HCT116 (cell line): ENCODE results near the gene METTL1. TPM values are rescaled to one million over a fixed set of nuclear protein-coding genes. Genes with fewer than 3 reads are reported as not detected.

Source experiments
- ATAC-seq: fragments of 200-7000 bp; cut with Tn5 transposase; 2 replicates; pipeline ENCODE4 v1.9.1; 2020; ENCODE audit warnings: mild to moderate bottlenecking, moderate library complexity
- BruUV-seq: library from RNA; stranded (reverse); fragments of 400-500 nt; replicated peaks from 2 replicates; lab custom pipeline; 2021; lab: Mats Ljungman, UMichigan
- CTCF ChIA-PET: fragments of 300-600 bp; sonication (Branson Sonifier 250); formaldehyde crosslinking; loops from one replicate; lab custom pipeline; 2021; ENCODE audit warnings: antibody characterized with exemption; lab: Charles Lee
- POLR2A ChIA-PET: fragments of 300-600, 350-600 bp; sonication (Branson Sonifier 250); formaldehyde crosslinking; loops from one replicate; lab custom pipeline; 2021; ENCODE audit warnings: antibody characterized with exemption; lab: Charles Lee
- RAD21 ChIA-PET, 2 experiments: fragments of 300-600 bp; sonication (Branson Sonifier 250); formaldehyde crosslinking; loops; one replicate each; lab custom pipeline; 2023; ENCODE audit warnings: low total read pairs in 2 of 2; ENCODE audit not compliant: uncharacterized antibody in 2 of 2, unreplicated experiment in 2 of 2, low non-redundant PET in 1 of 2; lab: Charles Lee
- DNase-seq: peaks from one replicate; pipeline ENCODE4 v3.0.0-alpha.2; 2010; ENCODE audit warnings: low read depth, low spot score
- H2AFZ ChIP-seq: fragments of 200-600 bp; shearing (Covaris generic), sonication (generic); 2 replicates; pipeline ENCODE4 v1.6.1; 2017; ENCODE audit warnings: low read depth, mixed run types, mixed read lengths, antibody characterized with exemption, low read length; ENCODE audit not compliant: poor library complexity, severe bottlenecking
- H3K27ac ChIP-seq: 2 replicates; pipeline ENCODE4 v1.5.1; 2012; ENCODE audit warnings: low read depth, low read length
- H3K27me3 ChIP-seq: fragments of 200-600 bp; sonication (generic); 2 replicates; pipeline ENCODE4 v1.6.1; 2016; ENCODE audit warnings: mixed run types, low read length, mixed read lengths; ENCODE audit not compliant: insufficient read depth
- H3K36me3 ChIP-seq, 2 experiments: fragments of 200-500 bp in 1 of 2; fragments of 200-600 bp in 1 of 2; sonication (Bioruptor generic) in 1 of 2; sonication (generic) in 1 of 2; 2 replicates each; pipeline versions ENCODE4 v1.5.1 to v1.6.1; 2014 to 2016; ENCODE audit warnings: low read length in 2 of 2, inconsistent platforms in 1 of 2, mixed read lengths in 1 of 2, mixed run types in 1 of 2; ENCODE audit not compliant: insufficient read depth in 2 of 2, control insufficient read depth in 1 of 2
- H3K4me1 ChIP-seq, 2 experiments: fragments of 200-600 bp in 1 of 2; sonication (generic) in 1 of 2; 2 replicates each; pipeline versions ENCODE4 v1.5.1 to v1.6.1; 2012 to 2017; ENCODE audit warnings: low read length in 2 of 2, inconsistent platforms in 1 of 2, mild to moderate bottlenecking in 1 of 2, mixed read lengths in 1 of 2, mixed run types in 1 of 2, moderate library complexity in 1 of 2; ENCODE audit not compliant: insufficient read depth in 2 of 2, control insufficient read depth in 1 of 2
- H3K4me2 ChIP-seq: fragments of 200-600 bp; sonication (generic); 2 replicates; pipeline ENCODE4 v1.6.1; 2017; ENCODE audit warnings: mixed run types, low read length, mixed read lengths
- H3K4me3 ChIP-seq, 2 experiments: fragments of 200-600 bp in 1 of 2; sonication (generic) in 1 of 2; replicated peaks in 1 of 2; 2 replicates each; pipeline ENCODE4 v1.5.1; 2011 to 2016; ENCODE audit warnings: low read length in 2 of 2, control low read depth in 1 of 2, low read depth in 1 of 2, mild to moderate bottlenecking in 1 of 2, mixed read lengths in 1 of 2, mixed run types in 1 of 2
- H3K79me2 ChIP-seq: fragments of 200-600 bp; sonication (generic); 2 replicates; pipeline ENCODE4 v1.6.1; 2017; ENCODE audit warnings: mild to moderate bottlenecking, mixed run types, low read length, moderate library complexity, mixed read lengths; ENCODE audit not compliant: insufficient read depth
- H3K9ac ChIP-seq: fragments of 200-600 bp; sonication (generic); 2 replicates; pipeline ENCODE4 v1.6.1; 2016; ENCODE audit warnings: low read length, mixed read lengths
- H3K9me2 ChIP-seq: fragments of 200-600 bp; sonication (generic), shearing (Covaris generic); 2 replicates; pipeline ENCODE4 v1.6.1; 2017; ENCODE audit warnings: mixed run types, mild to moderate bottlenecking, moderate library complexity; ENCODE audit not compliant: insufficient read depth
- H3K9me3 ChIP-seq, 2 experiments: fragments of 200-500 bp in 1 of 2; fragments of 200-600 bp in 1 of 2; sonication (Bioruptor generic) in 1 of 2; sonication (generic) in 1 of 2; 2 replicates each; pipeline ENCODE4 v1.6.1; 2014 to 2017; ENCODE audit warnings: low read length in 2 of 2, mixed read lengths in 2 of 2, inconsistent platforms in 1 of 2, low read depth in 1 of 2, mild to moderate bottlenecking in 1 of 2, mixed run types in 1 of 2, moderate library complexity in 1 of 2; ENCODE audit not compliant: control insufficient read depth in 1 of 2, insufficient read depth in 1 of 2
- H4K20me1 ChIP-seq: fragments of 200-600 bp; sonication (generic), shearing (Covaris generic); 2 replicates; pipeline ENCODE4 v1.6.1; 2017; ENCODE audit warnings: mixed run types, mild to moderate bottlenecking, moderate library complexity; ENCODE audit not compliant: insufficient read depth
- CTCF ChIP-seq, 3 experiments: fragments of 200-600 bp in 1 of 3; sonication (generic) in 1 of 3; IDR thresholded peaks in 2 of 3; conservative IDR thresholded peaks in 1 of 3; 2 replicates each; pipeline ENCODE4 v1.5.1; 2012 to 2017; ENCODE audit warnings: low read depth in 2 of 3, low read length in 2 of 3, antibody characterized with exemption in 1 of 3, borderline replicate concordance in 1 of 3, control low read depth in 1 of 3, mild to moderate bottlenecking in 1 of 3, mixed read lengths in 1 of 3, mixed run types in 1 of 3, moderate library complexity in 1 of 3; ENCODE audit not compliant: insufficient read depth in 1 of 3
- POLR2A ChIP-seq: IDR thresholded peaks from 2 replicates; pipeline ENCODE4 v1.7.0; 2011; ENCODE audit warnings: borderline replicate concordance; ENCODE audit not compliant: insufficient read depth, insufficient read length; ENCODE audit errors: extremely low read depth
- RAD21 ChIP-seq: IDR thresholded peaks from 2 replicates; pipeline ENCODE4 v1.6.1; 2012; ENCODE audit warnings: low read depth, mild to moderate bottlenecking
- SIN3A ChIP-seq: IDR thresholded peaks from 2 replicates; pipeline ENCODE4 v1.6.1; 2012; ENCODE audit warnings: low read depth
- SP1 ChIP-seq: IDR thresholded peaks from 2 replicates; pipeline ENCODE4 v1.6.1; 2012; ENCODE audit warnings: low read depth
- SRF ChIP-seq: IDR thresholded peaks from 2 replicates; pipeline ENCODE4 v1.6.1; 2012; ENCODE audit warnings: low read depth
- ZBTB33 ChIP-seq: IDR thresholded peaks from 2 replicates; pipeline ENCODE4 v1.6.1; 2011; ENCODE audit warnings: mild to moderate bottlenecking, low read length, moderate library complexity; ENCODE audit not compliant: insufficient replicate concordance; ENCODE audit errors: extremely low read depth
- intact Hi-C: fragments of 100-400 bp; cut with micrococcal nuclease; formaldehyde crosslinking; loops from 2 replicates; pipeline ENCODE4 v1.10.0; 2022
- total RNA-seq: library from RNA; stranded (reverse); gene quantifications from one replicate; pipeline ENCODE4 v1.2.1, GENCODE V29; 2021; ENCODE audit not compliant: unreplicated experiment
- TF ChIP-seq, protein P1 (sequence below): IDR thresholded peaks from 2 replicates; pipeline ENCODE4 v1.6.1; 2012; ENCODE audit warnings: low read depth
- TF ChIP-seq, protein P2 (sequence below): IDR thresholded peaks from 2 replicates; pipeline ENCODE4 v1.6.1; 2012

METTL1 gene
- total RNA-seq, 1 experiment from 2014 or later: 56.6 TPM

GRCh38 chr12:57725851-57726150 is 46.1 kb downstream of the METTL1 start:
- H3K4me3 ChIP-seq: peak overlapping the region; percentile 85 to 89
- ChIA-PET POLR2A (interaction anchor here (0.7 to 1.2 kb wide), 6 partner anchors 16 to 659 kb away, joined by 3 to 7 read pairs (median 4); partner anchors contain the start of genes OS9 and TSPAN31), CTCF (interaction anchor here (0.6 to 3.1 kb wide), 12 partner anchors 16 to 270 kb away, joined by 3 to 15 read pairs (median 4); partner anchors contain the start of genes EEF1AKMT3, INHBE, METTL1 and OS9), RAD21 (no interaction called here)
- intact Hi-C loops: loop anchor here (2.0 kb wide), 1 partner anchor 17 kb away; no protein-coding TSS in a partner anchor
- H2AFZ ChIP-seq: no peak overlapping the region
- BruUV-seq: no TSS peak
- H3K9me2 ChIP-seq: no peaks in the 10 kb centered on the region
- H3K9me3 ChIP-seq: no peaks in the 10 kb centered on the region
- H3K36me3 ChIP-seq: peaks cover 4 to 6% of the 10 kb centered on the region in 2 experiments; a peak in 2 of 4 replicates
- H4K20me1 ChIP-seq: no peaks in the 10 kb centered on the region
- peaks cover 7 to 18% of the 10 kb centered on the region in 2 experiments; a peak in 3 of 4 replicates for H3K4me1 ChIP-seq
- H3K4me2 ChIP-seq: peak overlapping the region; percentile 99
- H3K79me2 ChIP-seq: no peaks in the 10 kb centered on the region
- H3K9ac ChIP-seq: peak overlapping the region; percentile 89
- H3K27me3 ChIP-seq: no peaks in the 10 kb centered on the region
- TF ChIP-seq RAD21 (no peak), POLR2A (no peak), CTCF (IDR thresholded peaks at IDR 0.05 in 2 of 3, conservative IDR thresholded peaks at IDR 0.05 in 1 of 3; ENCODE audit: borderline replicate concordance in 1 of 3, insufficient read depth in 1 of 3, low read depth in 2 of 3, low read length in 2 of 3) (no peak)
- ATAC-seq: peak; percentile 32
- no peak for DNase-seq
- peak overlapping the region; percentile 92 for H3K27ac ChIP-seq

DNA sequence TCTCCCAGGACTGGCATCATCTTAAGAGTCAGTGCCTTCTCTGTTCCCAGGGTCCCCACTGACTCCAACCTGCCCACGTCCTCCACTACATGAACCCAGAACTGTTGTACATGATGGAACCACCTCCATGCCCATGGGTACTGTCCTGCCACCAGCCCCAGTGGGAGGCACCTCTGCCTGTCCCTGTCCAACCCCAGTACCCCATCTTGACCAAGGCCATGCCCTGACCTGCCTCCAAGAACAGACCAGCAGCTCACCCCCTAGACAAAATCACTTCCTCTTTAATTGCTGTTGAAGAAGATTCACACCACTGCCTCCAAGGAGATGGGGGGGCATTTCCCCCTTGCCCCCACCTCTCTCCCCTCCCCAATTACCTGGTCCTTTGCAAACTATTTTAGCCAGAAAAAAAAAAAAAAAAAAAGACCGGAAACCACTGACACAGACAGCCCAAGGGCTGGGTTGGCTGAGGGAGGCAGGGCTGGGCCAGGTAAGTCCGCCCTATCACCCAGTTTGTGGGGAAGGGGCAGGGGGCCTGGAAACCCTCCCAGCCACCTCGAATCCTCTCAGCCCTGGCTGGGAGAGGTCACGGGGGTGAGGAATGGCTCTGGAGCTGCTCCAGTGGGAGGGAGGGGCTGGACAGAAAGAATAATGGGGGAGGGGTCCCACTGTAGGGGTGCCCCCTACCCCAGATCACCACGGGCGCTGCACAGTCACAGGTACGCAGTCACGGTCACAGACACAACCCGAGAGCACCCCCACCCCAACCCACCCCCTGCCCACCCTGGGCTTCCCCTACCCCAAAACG is 46.8 kb downstream of the METTL1 start:
- Histone ChIP-seq H3K4me1 (peaks cover 7 to 18% of the 10 kb centered on the region in 2 experiments; a peak in 3 of 4 replicates), H3K27me3 (no peaks in the 10 kb centered on the region), H3K27ac (no peak overlapping the region), H3K9me2 (no peaks in the 10 kb centered on the region), H4K20me1 (no peaks in the 10 kb centered on the region), H3K4me2 (no peak overlapping the region), H2AFZ (no peak overlapping the region), H3K9me3 (no peaks in the 10 kb centered on the region), H3K4me3 (no peak overlapping the region), H3K36me3 (peaks cover 4% of the 10 kb centered on the region in 2 experiments; a peak in 1 of 4 replicates), H3K79me2 (no peaks in the 10 kb centered on the region), H3K9ac (no peak overlapping the region)
- ChIA-PET CTCF (interaction anchor here (1.0 to 3.1 kb wide), 10 partner anchors 15 to 270 kb away, joined by 3 to 15 read pairs (median 5); partner anchors contain the start of genes EEF1AKMT3, INHBE, METTL1 and OS9), POLR2A (interaction anchor here (0.7 to 1.2 kb wide), 3 partner anchors 19 to 660 kb away, joined by 3 to 7 read pairs (median 3); partner anchors contain the start of gene TSPAN31), RAD21 (no interaction called here)
- BruUV-seq: TSS peak; percentile 26
- intact Hi-C loops: no loop called here
- DNase-seq: no peak
- ATAC-seq: no peak
- TF ChIP-seq SRF (no peak), SIN3A (no peak), RAD21 (no peak), ZBTB33 (no peak), SP1 (no peak)
- TF ChIP-seq, protein P1, sequence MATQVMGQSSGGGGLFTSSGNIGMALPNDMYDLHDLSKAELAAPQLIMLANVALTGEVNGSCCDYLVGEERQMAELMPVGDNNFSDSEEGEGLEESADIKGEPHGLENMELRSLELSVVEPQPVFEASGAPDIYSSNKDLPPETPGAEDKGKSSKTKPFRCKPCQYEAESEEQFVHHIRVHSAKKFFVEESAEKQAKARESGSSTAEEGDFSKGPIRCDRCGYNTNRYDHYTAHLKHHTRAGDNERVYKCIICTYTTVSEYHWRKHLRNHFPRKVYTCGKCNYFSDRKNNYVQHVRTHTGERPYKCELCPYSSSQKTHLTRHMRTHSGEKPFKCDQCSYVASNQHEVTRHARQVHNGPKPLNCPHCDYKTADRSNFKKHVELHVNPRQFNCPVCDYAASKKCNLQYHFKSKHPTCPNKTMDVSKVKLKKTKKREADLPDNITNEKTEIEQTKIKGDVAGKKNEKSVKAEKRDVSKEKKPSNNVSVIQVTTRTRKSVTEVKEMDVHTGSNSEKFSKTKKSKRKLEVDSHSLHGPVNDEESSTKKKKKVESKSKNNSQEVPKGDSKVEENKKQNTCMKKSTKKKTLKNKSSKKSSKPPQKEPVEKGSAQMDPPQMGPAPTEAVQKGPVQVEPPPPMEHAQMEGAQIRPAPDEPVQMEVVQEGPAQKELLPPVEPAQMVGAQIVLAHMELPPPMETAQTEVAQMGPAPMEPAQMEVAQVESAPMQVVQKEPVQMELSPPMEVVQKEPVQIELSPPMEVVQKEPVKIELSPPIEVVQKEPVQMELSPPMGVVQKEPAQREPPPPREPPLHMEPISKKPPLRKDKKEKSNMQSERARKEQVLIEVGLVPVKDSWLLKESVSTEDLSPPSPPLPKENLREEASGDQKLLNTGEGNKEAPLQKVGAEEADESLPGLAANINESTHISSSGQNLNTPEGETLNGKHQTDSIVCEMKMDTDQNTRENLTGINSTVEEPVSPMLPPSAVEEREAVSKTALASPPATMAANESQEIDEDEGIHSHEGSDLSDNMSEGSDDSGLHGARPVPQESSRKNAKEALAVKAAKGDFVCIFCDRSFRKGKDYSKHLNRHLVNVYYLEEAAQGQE: no peak
- TF ChIP-seq, protein P2, sequence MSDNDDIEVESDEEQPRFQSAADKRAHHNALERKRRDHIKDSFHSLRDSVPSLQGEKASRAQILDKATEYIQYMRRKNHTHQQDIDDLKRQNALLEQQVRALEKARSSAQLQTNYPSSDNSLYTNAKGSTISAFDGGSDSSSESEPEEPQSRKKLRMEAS: no peak
